SK-N-SH treated with all-trans-retinoic acid at 6 μM for 48 hours (cell line): Measurements from ENCODE around the gene CSK.

Experiments used
- ATAC-seq: fragments of 200-7000 bp; cut with Tn5 transposase; 3 replicates; pipeline ENCODE4 v1.9.1; 2020; ENCODE audit warnings: mild to moderate bottlenecking, moderate library complexity
- ARNTL ChIP-seq: fragments of 450-650 bp; formaldehyde crosslinking; IDR thresholded peaks from 2 replicates; pipeline ENCODE4 v1.5.0; 2020; ENCODE audit warnings: low read depth, mild to moderate bottlenecking, moderate library complexity, borderline replicate concordance
- BACH2 ChIP-seq: fragments of 250-450 bp; sonication (Bioruptor Pico); IDR thresholded peaks from 2 replicates; pipeline ENCODE4 v1.9.0; 2021; ENCODE audit warnings: mild to moderate bottlenecking, borderline replicate concordance
- CREB5 ChIP-seq: fragments of 250-450 bp; sonication (Bioruptor Pico); IDR thresholded peaks from 2 replicates; pipeline ENCODE4 v1.5.1; 2020; ENCODE audit warnings: low read depth, mild to moderate bottlenecking, moderate library complexity
- CSDC2 ChIP-seq: fragments of 250-450 bp; sonication (Bioruptor Pico); IDR thresholded peaks from 2 replicates; pipeline ENCODE4 v1.5.0; 2020; ENCODE audit warnings: mild to moderate bottlenecking, moderate library complexity
- CSRNP3 ChIP-seq: fragments of 250-450 bp; sonication (Bioruptor Pico); IDR thresholded peaks from 2 replicates; pipeline ENCODE4 v1.5.1; 2021; ENCODE audit warnings: mild to moderate bottlenecking, moderate library complexity
- ESRRG ChIP-seq: fragments of 250-450 bp; sonication (Bioruptor Pico); IDR thresholded peaks from 2 replicates; pipeline ENCODE4 v1.6.1; 2021; ENCODE audit warnings: mild to moderate bottlenecking
- GLIS3 ChIP-seq: fragments of 250-450 bp; sonication (Bioruptor Pico); IDR thresholded peaks from 2 replicates; pipeline ENCODE4 v1.5.0; 2020; ENCODE audit warnings: mild to moderate bottlenecking, moderate library complexity
- ISL1 ChIP-seq: fragments of 250-450 bp; sonication (Bioruptor Pico); IDR thresholded peaks from 2 replicates; pipeline ENCODE4 v2.1.2; 2022; ENCODE audit warnings: mild to moderate bottlenecking, moderate library complexity
- OSR1 ChIP-seq: fragments of 250-450 bp; sonication (Bioruptor Pico); IDR thresholded peaks from 2 replicates; pipeline ENCODE4 v1.8.0; 2022; ENCODE audit warnings: moderate library complexity, mild to moderate bottlenecking, inconsistent platforms
- PATZ1 ChIP-seq: fragments of 250-450 bp; sonication (Bioruptor Pico); IDR thresholded peaks from 2 replicates; pipeline ENCODE4 v1.8.0; 2020; ENCODE audit warnings: mild to moderate bottlenecking, moderate library complexity, borderline replicate concordance
- PPARA ChIP-seq: fragments of 250-450 bp; sonication (Bioruptor Pico); IDR thresholded peaks from 2 replicates; pipeline ENCODE4 v1.5.0; 2020; ENCODE audit warnings: mild to moderate bottlenecking, borderline replicate concordance
- RARB ChIP-seq: fragments of 250-450 bp; sonication (Bioruptor Pico); IDR thresholded peaks from 2 replicates; pipeline ENCODE4 v1.8.0; 2021; ENCODE audit warnings: mild to moderate bottlenecking, moderate library complexity
- SNAI2 ChIP-seq: fragments of 250-450 bp; sonication (Bioruptor Pico); IDR thresholded peaks from 2 replicates; pipeline ENCODE4 v1.5.0; 2020; ENCODE audit warnings: mild to moderate bottlenecking, moderate library complexity
- TCF4 ChIP-seq: fragments of 250-450 bp; sonication (Bioruptor Pico); IDR thresholded peaks from 2 replicates; pipeline ENCODE4 v1.8.0; 2021; ENCODE audit warnings: mild to moderate bottlenecking, moderate library complexity, borderline replicate concordance
- TOX ChIP-seq: fragments of 250-450 bp; sonication (Bioruptor Pico); IDR thresholded peaks from 2 replicates; pipeline ENCODE4 v1.8.0; 2021; ENCODE audit warnings: mild to moderate bottlenecking, moderate library complexity, borderline replicate concordance
- TSHZ2 ChIP-seq: fragments of 250-450 bp; sonication (Bioruptor Pico); IDR thresholded peaks from 2 replicates; pipeline ENCODE4 v1.5.0; 2020; ENCODE audit warnings: mild to moderate bottlenecking, moderate library complexity
- ZC3H10 ChIP-seq: fragments of 250-450 bp; sonication (Bioruptor Pico); IDR thresholded peaks from 2 replicates; pipeline ENCODE4 v1.5.1; 2021; ENCODE audit warnings: mild to moderate bottlenecking, moderate library complexity
- ZFP3 ChIP-seq: fragments of 250-450 bp; sonication (Bioruptor Pico); IDR thresholded peaks from 2 replicates; pipeline ENCODE4 v1.5.0; 2020; ENCODE audit warnings: mild to moderate bottlenecking, moderate library complexity
- ZFP30 ChIP-seq: fragments of 450-650 bp; formaldehyde crosslinking; IDR thresholded peaks from 2 replicates; pipeline ENCODE4 v1.5.0; 2022; ENCODE audit warnings: mild to moderate bottlenecking, moderate library complexity
- ZNF565 ChIP-seq: fragments of 450-650 bp; formaldehyde crosslinking; conservative IDR thresholded peaks from 2 replicates; pipeline ENCODE4 v1.5.0; 2020; ENCODE audit warnings: low read depth, mild to moderate bottlenecking, moderate library complexity
- ZNF70 ChIP-seq: fragments of 450-650 bp; formaldehyde crosslinking; IDR thresholded peaks from 2 replicates; pipeline ENCODE4 v1.5.0; 2020; ENCODE audit warnings: mild to moderate bottlenecking, moderate library complexity
- ZNF8 ChIP-seq: fragments of 450-650 bp; formaldehyde crosslinking; IDR thresholded peaks from 2 replicates; pipeline ENCODE4 v1.5.0; 2020; ENCODE audit warnings: mild to moderate bottlenecking, moderate library complexity

The CSK gene

GRCh38 chr15:74828835-74829234 lies 47.0 kb downstream of the CSK start:
- ATAC-seq: no peak

GRCh38 chr15:74829486-74829885 lies 47.6 kb downstream of the CSK start:
- TF ChIP-seq ZFP3 (CRISPR knock-in tag): no peak
- TF ChIP-seq RARB (CRISPR knock-in tag): no peak
- TF ChIP-seq SNAI2: no peak
- TF ChIP-seq TOX (CRISPR knock-in tag): no peak
- no peak for TF ChIP-seq CREB5 (CRISPR knock-in tag)
- TF ChIP-seq CSDC2 (CRISPR knock-in tag): no peak
- no peak for TF ChIP-seq ZFP30 (CRISPR knock-in tag)
- no peak for TF ChIP-seq ARNTL (CRISPR knock-in tag)
- TF ChIP-seq PATZ1: no peak
- TF ChIP-seq TCF4 (CRISPR knock-in tag): no peak
- TF ChIP-seq, all 23 proteins: peak for 0

More at GRCh38 chr15:74828835-74829234, 47.0 kb downstream of the CSK start:
- TF ChIP-seq BACH2 (CRISPR knock-in tag): no peak

GRCh38 chr15:74829991-74830390 lies 48.1 kb downstream of the CSK start:
- ATAC-seq: no peak
- no peak for TF ChIP-seq OSR1 (CRISPR knock-in tag)
- no peak for TF ChIP-seq RARB (CRISPR knock-in tag)
- no peak for TF ChIP-seq SNAI2
- TF ChIP-seq CSRNP3 (CRISPR knock-in tag): no peak
- no peak for TF ChIP-seq TOX (CRISPR knock-in tag)
- no peak for TF ChIP-seq ARNTL (CRISPR knock-in tag)
- no peak for TF ChIP-seq CSDC2 (CRISPR knock-in tag)
- no peak for TF ChIP-seq ISL1 (CRISPR knock-in tag)
- no peak for TF ChIP-seq ZNF565
- TF ChIP-seq TSHZ2 (CRISPR knock-in tag): no peak
- no peak for TF ChIP-seq ZFP3 (CRISPR knock-in tag)
- no peak for TF ChIP-seq ZFP30 (CRISPR knock-in tag)
- no peak for TF ChIP-seq ZNF70 (CRISPR knock-in tag)
- TF ChIP-seq GLIS3 (CRISPR knock-in tag): no peak
- no peak for TF ChIP-seq PATZ1
- TF ChIP-seq TCF4 (CRISPR knock-in tag): no peak
- no peak for TF ChIP-seq PPARA (CRISPR knock-in tag)
- TF ChIP-seq ZNF8 (CRISPR knock-in tag): no peak
- TF ChIP-seq ESRRG (CRISPR knock-in tag): no peak
- TF ChIP-seq ZC3H10 (CRISPR knock-in tag): no peak

More at GRCh38 chr15:74829486-74829885, 47.6 kb downstream of the CSK start:
- ATAC-seq: no peak
